Thyroid gland (tissue), 4 donors: ENCODE results near the gene FMN1.

ENCODE experiments used
- POLR2A ChIP-seq, 2 donors: fragments of 450-650 bp; IDR thresholded peaks; one replicate each; pipeline ENCODE4 v1.6.1; 2017; ENCODE audit warnings: antibody characterized with exemption in 2 of 2, mild to moderate bottlenecking in 2 of 2, moderate library complexity in 1 of 2
- TF ChIP-seq, protein P1 (sequence below), 6 experiments: fragments of 200-600 bp in 3 of 6; fragments of 450-650 bp in 3 of 6; sonication (generic) in 3 of 6; IDR thresholded peaks; one replicate each; pipeline ENCODE4 v1.5.1; 2016 to 2019; ENCODE audit warnings: antibody characterized with exemption in 6 of 6, mild to moderate bottlenecking in 2 of 6, inconsistent platforms in 1 of 6, moderate library complexity in 1 of 6

DNA sequence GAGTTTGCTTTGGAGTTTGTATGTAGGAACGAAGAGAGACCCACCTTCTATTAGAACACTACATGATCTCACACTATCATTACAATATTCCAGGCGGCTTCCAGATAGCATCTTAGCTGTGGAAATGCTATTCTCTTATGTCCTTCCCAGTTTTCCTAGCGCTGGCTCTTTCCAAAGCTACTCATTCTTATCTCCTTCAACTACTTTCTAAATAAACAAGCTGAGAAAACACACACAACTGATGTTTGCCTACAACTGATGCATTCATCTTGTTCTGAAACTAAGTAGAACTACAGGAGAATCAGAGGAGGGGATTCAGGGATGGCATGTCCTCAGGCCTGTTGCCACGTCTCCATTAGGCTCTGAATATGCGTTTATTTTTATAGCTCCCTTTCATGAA is 367.8 kb downstream of the FMN1 start:
- TF ChIP-seq, protein P1, sequence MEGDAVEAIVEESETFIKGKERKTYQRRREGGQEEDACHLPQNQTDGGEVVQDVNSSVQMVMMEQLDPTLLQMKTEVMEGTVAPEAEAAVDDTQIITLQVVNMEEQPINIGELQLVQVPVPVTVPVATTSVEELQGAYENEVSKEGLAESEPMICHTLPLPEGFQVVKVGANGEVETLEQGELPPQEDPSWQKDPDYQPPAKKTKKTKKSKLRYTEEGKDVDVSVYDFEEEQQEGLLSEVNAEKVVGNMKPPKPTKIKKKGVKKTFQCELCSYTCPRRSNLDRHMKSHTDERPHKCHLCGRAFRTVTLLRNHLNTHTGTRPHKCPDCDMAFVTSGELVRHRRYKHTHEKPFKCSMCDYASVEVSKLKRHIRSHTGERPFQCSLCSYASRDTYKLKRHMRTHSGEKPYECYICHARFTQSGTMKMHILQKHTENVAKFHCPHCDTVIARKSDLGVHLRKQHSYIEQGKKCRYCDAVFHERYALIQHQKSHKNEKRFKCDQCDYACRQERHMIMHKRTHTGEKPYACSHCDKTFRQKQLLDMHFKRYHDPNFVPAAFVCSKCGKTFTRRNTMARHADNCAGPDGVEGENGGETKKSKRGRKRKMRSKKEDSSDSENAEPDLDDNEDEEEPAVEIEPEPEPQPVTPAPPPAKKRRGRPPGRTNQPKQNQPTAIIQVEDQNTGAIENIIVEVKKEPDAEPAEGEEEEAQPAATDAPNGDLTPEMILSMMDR (IDR thresholded peaks at IDR 0.05), result no peak
- TF ChIP-seq POLR2A (IDR thresholded peaks at IDR 0.05), result no peak
